A549 (cell line): ENCODE data around the gene MFSD8. TPM values are rescaled to one million over a fixed set of nuclear protein-coding genes. Genes with fewer than 3 reads are reported as not detected.
"Not testable (repeated sequence)": the region's sequence is repeated elsewhere in the genome, so short reads cannot be mapped to it uniquely, and the experiment has no call there.

Source experiments
- ATAC-seq, 2 experiments: fragments of 200-7000 bp in 1 of 2; fragments of >200 bp in 1 of 2; cut with Nextera tagmentation in 1 of 2; cut with Tn5 transposase in 1 of 2; 3 replicates each; pipeline versions ENCODE4 v1.8.0 to v1.9.1; 2018 to 2020; ENCODE audit warnings: mild to moderate bottlenecking in 1 of 2, moderate library complexity in 1 of 2
- CTCF ChIA-PET: fragments of 300-600 bp; sonication (Branson Sonifier 250); formaldehyde crosslinking; extraction: SDS; loops from one replicate; lab custom pipeline; 2021; ENCODE audit warnings: antibody characterized with exemption, inconsistent platforms; lab: Yijun Ruan, JAX
- POLR2A ChIA-PET: fragments of 350-600 bp; formaldehyde crosslinking; extraction: SDS; loops from one replicate; lab custom pipeline; 2021; ENCODE audit warnings: antibody characterized with exemption, inconsistent platforms; lab: Yijun Ruan, JAX
- DNase-seq, 2 experiments: peaks; one replicate each; pipeline versions ENCODE4 v3.0.0 to v3.0.0-alpha.2; 2011 to 2016; ENCODE audit warnings: low read depth in 1 of 2, low spot score in 1 of 2
- FAIRE-seq: peaks from 2 replicates; lab custom pipeline; 2011; peaks lifted over from hg19 to GRCh38; lab: Jason Lieb, UNC
- H3K27ac ChIP-seq, 2 experiments: fragments of >200 bp; sonication (Bioruptor Twin); formaldehyde crosslinking; 3 replicates each; pipeline ENCODE4 v1.5.1; 2016 to 2017
- H3K4me1 ChIP-seq: fragments of >200 bp; sonication (Bioruptor Twin); formaldehyde crosslinking; 3 replicates; pipeline ENCODE4 v1.6.1; 2016
- H3K4me2 ChIP-seq: fragments of >200 bp; sonication (Bioruptor Twin); formaldehyde crosslinking; 3 replicates; pipeline ENCODE4 v1.6.1; 2016
- H3K4me3 ChIP-seq: fragments of >200 bp; sonication (Bioruptor Twin); formaldehyde crosslinking; 3 replicates; pipeline ENCODE4 v1.5.1; 2016
- H3K9me3 ChIP-seq: fragments of >200 bp; sonication (Bioruptor Twin); formaldehyde crosslinking; 3 replicates; pipeline ENCODE4 v1.6.1; 2016
- BHLHE40 ChIP-seq: IDR thresholded peaks from 2 replicates; pipeline ENCODE4 v1.6.1; 2012; ENCODE audit warnings: low read depth, low read length, inconsistent platforms
- CEBPB ChIP-seq, 2 experiments: fragments of >200 bp in 1 of 2; sonication (Bioruptor Twin) in 1 of 2; formaldehyde crosslinking in 1 of 2; IDR thresholded peaks; 2 replicates each; pipeline ENCODE4 v1.6.1; 2012 to 2016
- CHD4 ChIP-seq: fragments of 200-600 bp; sonication (generic); IDR thresholded peaks from 2 replicates; pipeline ENCODE4 v1.6.1; 2016; ENCODE audit warnings: antibody characterized with exemption, mild to moderate bottlenecking, borderline replicate concordance
- EHMT2 ChIP-seq: fragments of 200-600 bp; sonication (generic); IDR thresholded peaks from 2 replicates; pipeline ENCODE4 v1.6.1; 2016; ENCODE audit warnings: antibody characterized with exemption, low read depth, mild to moderate bottlenecking, moderate library complexity
- EP300 ChIP-seq, 2 experiments: fragments of >200 bp; sonication (Bioruptor Twin); formaldehyde crosslinking; IDR thresholded peaks; 2 replicates in 1 of 2; 3 replicates in 1 of 2; pipeline ENCODE4 v1.6.1; 2016 to 2017
- FOSL2 ChIP-seq, 2 experiments: fragments of 450-650 bp in 1 of 2; fragments of >200 bp in 1 of 2; sonication (Bioruptor Twin) in 1 of 2; formaldehyde crosslinking; IDR thresholded peaks; 2 replicates each; pipeline versions ENCODE4 v1.5.0 to v1.6.1; 2016 to 2020; ENCODE audit warnings: mild to moderate bottlenecking in 1 of 2, moderate library complexity in 1 of 2
- FOXS1 ChIP-seq: fragments of 250-450 bp; sonication (Bioruptor Pico); IDR thresholded peaks from 2 replicates; pipeline ENCODE4 v1.5.0; 2020; ENCODE audit warnings: mild to moderate bottlenecking, moderate library complexity
- GATA3 ChIP-seq: IDR thresholded peaks from 2 replicates; pipeline ENCODE4 v1.6.1; 2012; ENCODE audit warnings: borderline replicate concordance
- HDAC2 ChIP-seq: fragments of 200-600 bp; sonication (generic); IDR thresholded peaks from 2 replicates; pipeline ENCODE4 v1.6.1; 2016
- HEYL ChIP-seq: fragments of 250-450 bp; sonication (Bioruptor Pico); IDR thresholded peaks from 2 replicates; pipeline ENCODE4 v1.8.0; 2021; ENCODE audit warnings: mild to moderate bottlenecking, moderate library complexity
- JUN ChIP-seq, 2 experiments: fragments of >200 bp; sonication (Bioruptor Twin); formaldehyde crosslinking; IDR thresholded peaks; 2 replicates in 1 of 2; 3 replicates in 1 of 2; pipeline ENCODE4 v1.6.1; 2016 to 2017
- JUNB ChIP-seq: fragments of >200 bp; sonication (Bioruptor Twin); formaldehyde crosslinking; IDR thresholded peaks from 2 replicates; pipeline ENCODE4 v1.6.1; 2016
- KDM1A ChIP-seq: fragments of 200-600 bp; sonication (generic); IDR thresholded peaks from 2 replicates; pipeline ENCODE4 v1.6.1; 2016; ENCODE audit warnings: low read depth, mild to moderate bottlenecking
- MYC ChIP-seq: IDR thresholded peaks from 2 replicates; pipeline ENCODE4 v1.6.1; 2012; ENCODE audit warnings: mild to moderate bottlenecking, inconsistent platforms, low read length, improper control_type of control experiment, borderline replicate concordance
- PBX3 ChIP-seq: IDR thresholded peaks from 2 replicates; pipeline ENCODE4 v1.6.1; 2012
- RFX5 ChIP-seq: fragments of 450-650 bp; IDR thresholded peaks from 2 replicates; pipeline ENCODE4 v1.7.1; 2014; ENCODE audit warnings: antibody characterized with exemption, mild to moderate bottlenecking, moderate library complexity
- SMC3 ChIP-seq: fragments of >200 bp; sonication (Bioruptor Twin); formaldehyde crosslinking; IDR thresholded peaks from 3 replicates; pipeline ENCODE4 v1.6.1; 2018; ENCODE audit warnings: inconsistent platforms
- TFCP2L1 ChIP-seq: fragments of 250-450 bp; sonication (Bioruptor Pico); IDR thresholded peaks from 2 replicates; pipeline ENCODE4 v1.5.0; 2021; ENCODE audit warnings: mild to moderate bottlenecking
- TP53 ChIP-seq: fragments of 250-450 bp; sonication (Bioruptor Pico); IDR thresholded peaks from 2 replicates; pipeline ENCODE4 v1.5.0; 2021; ENCODE audit warnings: mild to moderate bottlenecking, moderate library complexity
- ZC3H11A ChIP-seq: fragments of 450-650 bp; IDR thresholded peaks from 2 replicates; pipeline ENCODE4 v1.6.1; 2014; ENCODE audit warnings: antibody characterized with exemption, mild to moderate bottlenecking
- ZFP36 ChIP-seq: fragments of 450-650 bp; IDR thresholded peaks from 2 replicates; pipeline ENCODE4 v1.6.1; 2014; ENCODE audit warnings: borderline replicate concordance; ENCODE audit not compliant: partially characterized antibody
- WGBS: methylation state at CpG from one replicate; pipeline ENCODE4 v1.1.6; 2017; ENCODE audit errors: missing lambda C conversion rate; 5-methylcytosine and 5-hydroxymethylcytosine counted together
- polyA plus RNA-seq, 4 experiments: library from polyadenylated mRNA; depleted of rRNA in 3 of 4; stranded (reverse); fragments of >200 nt; fragmentation: RNase III in 1 of 4; extraction: RNeasy Plus Mini Kit Qiagen cat#74134 plus additional on column Dnase treatment in 1 of 4; gene quantifications; 2 replicates in 3 of 4; 3 replicates in 1 of 4; pipeline ENCODE4 v1.2.3, GENCODE V29; 2011 to 2017
- TF ChIP-seq, protein P1 (sequence below): fragments of 250-450 bp; sonication (Bioruptor Pico); IDR thresholded peaks from 2 replicates; pipeline ENCODE4 v1.5.0; 2020; ENCODE audit warnings: low read depth, mild to moderate bottlenecking, moderate library complexity
- TF ChIP-seq, protein P2 (sequence below): fragments of >200 bp; sonication (Bioruptor Twin); formaldehyde crosslinking; IDR thresholded peaks from 2 replicates; pipeline ENCODE4 v1.6.1; 2016

The MFSD8 gene
- polyA plus RNA-seq, 2 of the 4 experiments (the other 2 are of a cell fraction), result 10.1 to 22.3 TPM

DNA sequence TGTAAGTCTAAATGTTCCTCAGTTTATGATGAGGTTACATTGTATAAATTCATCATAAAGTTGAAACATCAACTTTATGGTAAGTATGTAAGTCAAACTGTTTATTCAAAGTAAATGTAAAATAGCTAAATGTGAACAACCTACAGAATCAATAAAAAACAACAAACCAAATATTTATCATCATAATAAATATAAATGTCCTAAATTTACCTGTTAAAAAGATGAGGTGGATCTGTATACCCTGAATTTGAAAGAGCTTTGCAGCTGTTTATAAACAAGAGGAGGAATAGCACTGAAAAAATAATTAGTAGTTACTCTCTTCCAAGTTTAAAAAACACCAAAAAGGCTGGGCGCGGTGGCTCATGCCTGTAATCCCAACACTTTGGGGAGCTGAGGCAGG lies 14.0 kb upstream of the MFSD8 start:
- TF ChIP-seq, protein P1, sequence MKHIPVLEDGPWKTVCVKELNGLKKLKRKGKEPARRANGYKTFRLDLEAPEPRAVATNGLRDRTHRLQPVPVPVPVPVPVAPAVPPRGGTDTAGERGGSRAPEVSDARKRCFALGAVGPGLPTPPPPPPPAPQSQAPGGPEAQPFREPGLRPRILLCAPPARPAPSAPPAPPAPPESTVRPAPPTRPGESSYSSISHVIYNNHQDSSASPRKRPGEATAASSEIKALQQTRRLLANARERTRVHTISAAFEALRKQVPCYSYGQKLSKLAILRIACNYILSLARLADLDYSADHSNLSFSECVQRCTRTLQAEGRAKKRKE (CRISPR knock-in tag), result no peak
- no peak for TF ChIP-seq EP300 (IDR thresholded peaks at IDR 0.05)
- Histone ChIP-seq H3K4me2 (no peak overlapping the region), H3K27ac (no peak overlapping the region), H3K4me1 (peaks cover 18% of the 10 kb centered on the region), H3K4me3 (no peak overlapping the region), H3K9me3 (no peaks in the 10 kb centered on the region; the same call in 2 of the 3 replicates)
- ChIA-PET POLR2A (interaction anchor here (2.0 kb wide), 1 partner anchor 14 kb away, joined by 9 read pairs; the partner anchor contains the start of genes ABHD18 and MFSD8), CTCF (interaction anchor here (1.2 kb wide), 1 partner anchor 19 kb away, joined by 4 read pairs; no protein-coding TSS in a partner anchor)
- ATAC-seq, result no peak
- no peak for FAIRE-seq
- DNase-seq, result no peak
- WGBS, result 90% methylated on average over 2 of the region's 2 CpGs

GRCh38 chr4:127975121-127975770 lies 10.3 kb upstream of the MFSD8 start:
- Histone ChIP-seq H3K4me1 (peaks cover 18% of the 10 kb centered on the region), H3K4me2 (peak overlapping the region; percentile 56), H3K4me3 (no peak overlapping the region), H3K9me3 (no peaks in the 10 kb centered on the region; the same call in 2 of the 3 replicates), H3K27ac (peak overlapping the region; percentile 42 to 78; a peak in 4 of 6 replicates)
- CTCF ChIA-PET, result no interaction called here
- FAIRE-seq (no peak), DNase-seq (peak; percentile 17 to 77), ATAC-seq (peak; percentile 94 to 96)
- POLR2A ChIA-PET, result interaction anchor here (1.6 kb wide), 1 partner anchor 10 kb away, joined by 5 read pairs; the partner anchor contains the start of genes ABHD18 and MFSD8
- 38% methylated on average over 2 of the region's 2 CpGs for WGBS
- peak; percentile 63 to 67; a peak in 4 of 5 replicates for TF ChIP-seq JUN (IDR thresholded peaks at IDR 0.05)
- no peak for TF ChIP-seq TP53 (CRISPR knock-in tag)
- TF ChIP-seq ZC3H11A, result no peak
- peak; percentile 37; the same call in 1 of the 2 replicates for TF ChIP-seq GATA3
- TF ChIP-seq TFCP2L1, result no peak
- TF ChIP-seq, protein P2, sequence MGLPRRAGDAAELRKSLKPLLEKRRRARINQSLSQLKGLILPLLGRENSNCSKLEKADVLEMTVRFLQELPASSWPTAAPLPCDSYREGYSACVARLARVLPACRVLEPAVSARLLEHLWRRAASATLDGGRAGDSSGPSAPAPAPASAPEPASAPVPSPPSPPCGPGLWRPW, result peak; percentile 46; the same call in 1 of the 2 replicates
- TF ChIP-seq CHD4, result no peak
- TF ChIP-seq CEBPB (IDR thresholded peaks at IDR 0.05), result peak; percentile 95 to 96
- TF ChIP-seq EP300 (IDR thresholded peaks at IDR 0.05), result peak; percentile 14 to 43; a peak in 1 of 5 replicates
- no peak for TF ChIP-seq HEYL (CRISPR knock-in tag)
- TF ChIP-seq FOSL2 (IDR thresholded peaks at IDR 0.05), result peak; percentile 77
- TF ChIP-seq FOSL2 (CRISPR knock-in tag; IDR thresholded peaks at IDR 0.05), result peak; percentile 89
- no peak for TF ChIP-seq RFX5
- peak; percentile 87 for TF ChIP-seq JUNB
- no peak for TF ChIP-seq ZFP36

GRCh38 chr4:127970925-127971324 lies 6.0 kb upstream of the MFSD8 start:
- H3K9me3 ChIP-seq, DNase-seq, FAIRE-seq, ATAC-seq, H3K27ac ChIP-seq, CTCF ChIA-PET, H3K4me3 ChIP-seq, H3K4me2 ChIP-seq, POLR2A ChIA-PET: not testable (repeated sequence)
- WGBS, result 92% methylated on average over 4 of the region's 4 CpGs
- peaks cover 37% of the 10 kb centered on the region for H3K4me1 ChIP-seq

DNA sequence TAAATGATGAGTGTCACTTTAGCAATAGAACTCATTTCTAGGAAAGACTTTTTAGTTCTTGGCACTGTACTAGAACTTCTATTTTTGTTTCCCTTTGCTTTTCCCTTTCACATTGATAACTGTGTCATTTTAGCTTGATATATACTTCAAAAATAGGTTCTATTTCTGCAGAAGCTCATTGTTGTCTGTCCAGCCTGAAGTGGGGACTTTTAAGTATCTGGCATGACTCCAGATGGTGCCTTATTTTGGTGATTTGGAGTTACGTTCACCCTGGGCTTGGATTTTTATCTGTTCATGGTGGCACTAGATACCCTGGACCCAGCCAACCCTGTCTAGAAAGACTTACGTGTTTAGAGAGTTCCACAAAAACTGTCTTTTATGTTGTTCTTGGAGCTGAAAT lies 3.6 kb upstream of the MFSD8 start:
- WGBS, result 82% methylated on average over 2 of the region's 2 CpGs
- Histone ChIP-seq H3K4me2 (no peak overlapping the region), H3K4me3 (no peak overlapping the region), H3K27ac (no peak overlapping the region), H3K9me3 (no peaks in the 10 kb centered on the region), H3K4me1 (peaks cover 22% of the 10 kb centered on the region; the same call in 2 of the 3 replicates)
- ChIA-PET POLR2A (no interaction called here), CTCF (interaction anchor here (1.7 kb wide), 1 partner anchor 29 kb away, joined by 4 read pairs; no protein-coding TSS in a partner anchor)
- no peak for ATAC-seq
- TF ChIP-seq FOSL2 (IDR thresholded peaks at IDR 0.05) (no peak), FOSL2 (CRISPR knock-in tag; IDR thresholded peaks at IDR 0.05) (no peak), EHMT2 (no peak), ZFP36 (no peak), JUN (IDR thresholded peaks at IDR 0.05) (no peak), FOXS1 (CRISPR knock-in tag) (no peak), EP300 (IDR thresholded peaks at IDR 0.05) (no peak), BHLHE40 (no peak), HDAC2 (no peak), PBX3 (no peak), ZC3H11A (no peak), KDM1A (no peak), MYC (no peak), SMC3 (no peak)
- DNase-seq, result no peak
- no peak for FAIRE-seq
